Stimulated activated naive CD4-positive, alpha-beta T cell (primary cell): ENCODE results near the gene METRNL.
A peak's percentile ranks its signal among the peaks of the same experiment; 100 is the strongest.

Source experiments
- DNase-seq, 6 experiments: peaks; one replicate each; lab custom pipeline; 2025; lab: John Stamatoyannopoulos, UW

Gene METRNL

DNA sequence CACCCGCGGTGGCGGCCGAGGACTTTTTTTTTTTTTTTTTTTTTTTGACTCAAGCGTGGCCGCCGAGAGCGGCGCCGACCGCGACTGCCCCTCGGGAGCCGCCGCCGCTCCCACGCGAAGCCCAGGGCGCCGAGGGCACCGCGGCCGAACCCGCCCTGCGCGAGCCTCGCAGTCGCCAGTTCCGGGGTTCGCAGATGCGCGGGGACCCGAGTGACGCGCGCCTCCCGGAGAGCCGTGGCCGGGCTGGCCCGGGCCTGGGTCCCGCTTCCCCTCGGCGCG is 1.1 kb downstream of the METRNL start:
- DNase-seq = peak in 1 of 6 experiments; percentile 41

GRCh38 chr17:83080858-83081683 is 1.7 kb downstream of the METRNL start:
- peak in 3 of 6 experiments; percentile 16 to 41 (median 31) for DNase-seq

GRCh38 chr17:83081684-83082201 is 2.3 kb downstream of the METRNL start:
- no peak for DNase-seq

DNA sequence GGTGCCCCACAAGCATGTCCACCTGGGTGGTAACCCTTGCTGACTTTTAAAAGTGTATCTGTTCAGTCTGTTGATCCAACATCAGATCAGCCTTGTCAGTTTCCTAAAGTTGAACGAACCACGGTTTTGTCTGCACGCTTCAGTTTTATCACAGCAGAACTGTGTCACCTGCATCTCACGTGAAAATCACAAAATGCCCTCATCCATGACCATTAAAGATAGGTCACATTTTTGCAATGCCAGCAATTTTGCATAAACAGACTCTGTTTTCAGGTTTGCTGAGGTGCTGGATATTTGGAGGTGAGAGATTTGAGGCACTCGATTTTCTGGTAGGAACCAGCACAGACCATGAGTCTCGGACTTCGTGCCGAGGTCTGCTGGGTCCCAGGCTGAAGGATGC is 3.0 kb downstream of the METRNL start:
- DNase-seq = no peak

GRCh38 chr17:83082909-83083367 is 3.5 kb downstream of the METRNL start:
- no peak for DNase-seq

DNA sequence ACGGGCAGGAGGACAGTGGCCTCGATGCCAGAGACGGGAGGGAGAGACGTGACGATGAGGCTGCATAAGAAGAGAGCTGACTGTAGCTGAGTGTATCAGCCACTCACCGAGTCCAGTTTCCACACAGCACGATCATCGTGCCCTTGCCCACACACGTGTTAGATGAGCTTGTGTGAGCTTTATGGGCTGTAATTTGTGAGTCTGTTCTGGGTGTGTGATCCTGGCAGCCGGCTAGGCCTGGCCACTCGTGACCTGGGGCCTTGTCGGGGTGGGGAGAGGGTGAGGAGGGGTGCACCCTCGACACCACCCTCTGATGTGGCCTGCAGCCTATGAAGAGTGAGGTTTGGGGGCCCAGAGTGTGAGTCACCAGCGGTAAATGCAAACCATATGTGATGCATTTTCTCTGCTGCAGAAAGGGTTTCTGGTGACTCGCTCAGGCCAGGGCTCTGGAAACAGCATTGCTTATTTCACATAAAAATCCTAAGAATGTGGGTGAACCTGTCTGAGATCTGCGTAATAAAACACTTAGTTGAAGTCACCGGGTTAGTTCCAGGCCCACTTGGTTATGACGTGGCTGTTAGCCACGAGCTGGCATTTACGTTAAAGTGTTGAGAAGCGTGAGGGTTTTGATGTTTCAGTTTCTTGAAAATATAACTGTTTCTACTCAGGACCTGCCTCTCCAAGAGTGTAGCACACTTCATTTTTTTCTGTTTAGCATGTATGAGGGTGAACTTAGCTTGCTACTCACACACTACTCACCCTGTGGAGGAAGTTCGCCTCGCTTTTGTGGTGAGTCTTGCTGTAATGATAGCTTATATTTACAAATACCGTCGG is 4.2 kb downstream of the METRNL start:
- no peak for DNase-seq

DNA sequence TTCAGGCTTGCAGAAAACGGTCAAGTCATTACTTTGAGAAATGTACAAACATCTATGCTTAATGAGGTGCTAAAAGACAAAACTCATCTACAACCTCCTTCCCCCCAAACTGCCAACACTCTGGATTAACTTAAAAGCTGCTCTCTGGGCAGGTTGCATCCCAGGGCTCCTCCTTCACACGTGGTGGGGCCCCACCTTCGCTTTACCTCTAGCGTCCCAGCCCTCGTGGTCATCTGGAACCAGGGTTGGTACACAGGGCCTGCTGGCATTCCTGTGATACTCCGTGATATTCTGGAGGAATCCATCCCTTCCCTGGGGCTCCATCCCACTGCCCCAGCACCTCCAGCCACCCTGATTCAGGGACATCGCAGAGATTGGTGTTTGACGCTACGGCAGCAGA is 4.8 kb downstream of the METRNL start:
- DNase-seq = no peak

DNA sequence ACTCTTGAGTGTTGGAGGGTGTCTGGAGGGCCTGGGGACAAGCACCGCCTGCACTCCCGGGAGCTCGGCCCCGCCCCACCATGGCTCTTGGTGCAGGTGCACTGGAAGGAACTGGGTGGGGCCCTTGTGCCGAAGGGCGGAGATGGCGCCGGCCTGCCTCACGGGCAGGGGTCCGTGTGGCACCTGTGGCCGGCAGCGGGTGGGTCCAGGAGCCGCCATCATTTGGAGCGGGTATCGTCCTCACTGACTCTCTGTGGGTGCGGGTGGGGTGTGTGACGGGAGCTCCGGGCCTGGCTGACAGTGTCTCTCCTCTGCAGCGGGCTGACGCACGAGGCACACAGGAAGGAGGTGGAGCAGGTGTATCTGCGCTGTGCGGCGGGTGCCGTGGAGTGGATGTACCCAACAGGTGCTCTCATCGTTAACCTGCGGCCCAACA is 5.2 kb downstream of the METRNL start:
- no peak for DNase-seq

DNA sequence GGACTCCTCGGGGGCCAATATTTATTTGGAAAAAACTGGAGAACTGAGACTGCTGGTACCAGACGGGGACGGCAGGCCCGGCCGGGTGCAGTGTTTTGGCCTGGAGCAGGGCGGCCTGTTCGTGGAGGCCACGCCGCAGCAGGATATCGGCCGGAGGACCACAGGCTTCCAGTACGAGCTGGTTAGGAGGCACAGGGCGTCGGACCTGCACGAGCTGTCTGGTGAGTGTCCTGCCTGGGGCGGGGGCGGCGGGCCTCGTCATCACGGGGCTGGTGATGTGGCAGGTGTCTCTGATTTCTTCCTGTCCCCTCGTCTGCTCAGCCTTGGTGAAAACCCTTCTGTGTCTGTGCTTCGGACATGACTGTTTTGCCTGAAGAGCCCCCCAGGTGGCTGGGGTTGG is 5.7 kb downstream of the METRNL start:
- DNase-seq = no peak

- no peak for DNase-seq
Measured at GRCh38 chr17:83085526-83086198, 6.3 kb downstream of the METRNL start.

DNA sequence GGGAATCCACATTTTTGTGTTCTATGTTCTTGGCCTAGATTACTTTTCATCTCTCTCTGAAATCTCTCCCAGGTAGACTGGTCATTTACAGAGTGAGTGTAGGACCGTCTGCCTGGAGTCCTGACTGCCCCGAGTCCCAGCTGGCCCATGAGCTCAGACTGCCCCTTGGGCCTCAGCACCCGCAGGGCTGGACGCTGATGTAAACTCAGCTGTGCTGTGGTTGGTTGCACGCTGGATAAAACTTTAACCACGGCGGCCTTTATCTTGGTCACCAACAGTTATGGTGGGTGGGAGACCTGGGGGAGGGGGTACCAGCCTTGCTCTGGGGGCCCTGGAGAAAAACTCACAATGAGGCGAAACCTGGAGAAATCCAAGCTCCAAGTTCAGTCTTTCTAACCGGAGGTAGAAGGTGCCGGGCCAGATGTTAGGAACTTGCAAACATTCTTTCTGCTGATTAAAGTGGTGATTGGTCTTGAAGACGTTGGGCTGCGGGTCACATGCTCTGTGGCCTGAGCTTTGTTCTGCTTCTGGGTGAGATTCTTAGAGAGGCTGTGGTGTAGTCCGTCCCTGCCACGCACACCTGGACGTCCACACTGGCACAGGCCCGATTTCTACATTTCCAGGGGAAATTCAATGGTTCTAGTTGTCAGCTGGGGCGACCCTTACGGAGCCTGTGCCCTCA is 6.9 kb downstream of the METRNL start:
- no peak for DNase-seq

- DNase-seq = no peak
Measured at GRCh38 chr17:83086907-83087787, 7.7 kb downstream of the METRNL start.

GRCh38 chr17:83087788-83088360 is 8.5 kb downstream of the METRNL start:
- DNase-seq = no peak

DNA sequence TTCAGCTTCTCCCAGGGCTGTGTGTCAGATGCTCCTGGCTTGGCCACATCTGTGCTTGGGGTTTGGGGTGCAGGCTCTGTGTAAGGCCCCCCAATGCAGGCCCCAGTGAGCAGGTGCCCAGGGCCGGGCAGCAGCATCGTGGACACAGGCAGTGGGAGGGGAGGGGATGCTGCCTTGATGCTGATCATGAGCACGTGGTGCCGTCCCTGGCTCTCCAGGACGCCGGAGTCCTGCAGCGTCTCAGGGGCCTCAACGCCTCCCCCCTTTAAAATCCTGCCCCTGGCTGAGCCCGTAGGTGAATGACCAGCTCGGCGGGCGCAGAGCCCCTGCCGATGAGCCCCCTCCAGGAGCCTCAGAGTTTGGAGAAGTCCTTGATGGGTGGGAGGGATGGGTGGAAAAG is 9.0 kb downstream of the METRNL start:
- no peak for DNase-seq

DNA sequence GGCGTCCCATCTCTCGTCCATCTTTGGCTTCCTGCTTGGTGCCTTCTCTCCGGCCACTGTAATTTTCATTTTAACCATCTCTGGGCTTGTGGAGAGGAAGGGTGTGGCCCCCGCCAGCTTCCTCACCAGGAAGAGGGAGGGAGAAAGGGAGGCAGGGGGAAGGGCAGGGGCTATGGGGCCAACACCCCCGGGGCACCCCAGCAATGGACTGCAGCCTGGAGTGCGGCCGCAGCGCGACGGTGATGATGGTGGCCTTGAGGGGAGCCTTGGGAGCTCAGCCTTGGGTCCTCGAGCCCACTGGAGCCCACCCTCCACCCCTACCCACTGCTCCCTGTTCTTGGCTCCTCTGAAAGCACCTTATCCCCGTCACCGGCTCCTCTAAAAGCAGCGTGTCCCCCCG is 9.5 kb downstream of the METRNL start:
- DNase-seq = no peak

DNA sequence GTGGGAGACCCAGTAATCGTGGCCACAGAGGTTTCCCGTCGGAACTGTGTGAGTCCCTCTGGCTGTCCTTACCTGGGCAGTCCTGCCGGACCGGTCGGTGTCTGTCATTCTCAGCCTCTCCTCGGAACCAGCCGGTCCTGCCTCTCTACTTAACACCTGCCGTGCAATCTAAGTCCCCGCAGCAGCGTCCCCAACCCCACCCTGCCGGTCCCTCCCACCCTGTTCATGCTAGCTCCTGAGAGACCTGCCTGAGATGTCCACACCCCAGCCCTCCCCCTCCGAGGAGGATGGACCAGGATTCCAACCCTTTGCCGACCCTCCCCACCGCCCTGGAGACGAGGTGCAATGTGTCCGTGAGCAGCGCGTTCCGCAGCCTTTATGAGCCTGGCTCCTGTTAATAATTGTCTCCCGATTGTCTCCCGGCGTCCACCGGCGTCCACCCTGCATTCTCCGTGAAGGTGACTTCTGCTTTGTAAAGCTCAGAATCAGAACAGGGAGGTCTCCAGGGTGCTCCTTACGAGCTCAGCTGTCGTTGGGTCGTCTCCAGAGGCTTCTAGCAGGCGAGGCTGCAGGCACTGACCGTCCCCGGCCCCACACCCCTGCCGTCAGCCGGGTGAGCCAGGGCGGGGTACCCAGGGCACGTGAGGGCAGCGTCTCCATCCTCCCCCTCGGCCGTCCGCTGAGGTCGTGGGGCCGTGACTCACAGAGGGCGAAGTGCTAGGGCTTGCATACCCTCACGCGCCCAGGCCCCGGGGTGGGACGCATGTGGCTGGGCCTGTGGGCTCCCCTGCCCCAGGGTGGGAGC is 10.1 kb downstream of the METRNL start:
- no peak for DNase-seq

DNA sequence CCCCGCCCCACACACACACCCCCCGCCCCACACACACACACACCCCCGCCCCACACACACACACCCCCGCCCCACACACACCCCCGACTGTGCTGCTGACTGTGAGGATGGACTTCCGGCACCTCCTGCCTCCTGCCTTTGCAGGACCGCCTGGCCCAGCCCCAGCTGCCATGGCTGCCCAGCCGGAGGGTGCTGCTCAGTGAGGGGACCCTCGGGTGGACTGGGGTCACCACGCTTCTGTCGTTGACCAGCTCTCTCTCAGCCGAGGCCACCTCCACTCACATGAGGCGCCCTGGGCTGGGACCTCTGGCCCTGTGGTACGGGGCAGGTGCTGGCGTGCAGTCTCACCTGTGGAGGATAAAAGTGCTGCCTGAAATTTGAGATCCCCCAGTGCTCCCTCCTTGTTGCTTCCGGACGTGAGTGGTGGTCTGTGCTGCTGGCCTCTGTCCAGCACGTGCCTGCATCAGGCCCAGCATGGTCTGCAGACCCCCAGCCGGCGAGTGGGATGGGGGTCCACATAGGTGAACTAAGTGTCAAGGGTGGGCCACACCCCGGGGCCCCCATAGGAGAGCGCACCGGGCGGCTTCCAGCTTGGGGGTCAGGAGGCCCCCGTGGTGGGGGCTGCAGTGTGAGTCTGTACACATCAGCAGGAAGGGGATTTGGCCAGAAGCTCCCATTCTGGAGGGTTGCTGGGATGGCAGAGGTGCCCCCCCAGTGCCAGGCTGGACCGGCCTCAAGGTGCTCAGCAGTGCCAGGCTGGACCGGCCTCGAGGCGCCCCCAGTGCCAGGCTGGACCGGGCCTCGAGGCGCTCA is 11.2 kb downstream of the METRNL start:
- no peak for DNase-seq

- no peak for DNase-seq
Measured at GRCh38 chr17:83091257-83092141, 12.1 kb downstream of the METRNL start.
